Measurements from ENCODE around the gene CALML3.

CALML3 gene

GRCh38 chr10:5561704-5562645, 37.2 kb downstream of the CALML3 start:
- TF ChIP-seq CTCF (IDR thresholded peaks at IDR 0.05; ENCODE audit: low read depth, low read length, missing control alignments): no peak

GRCh38 chr10:5563321-5563961, 38.7 kb downstream of the CALML3 start:
- no peak for TF ChIP-seq CTCF (IDR thresholded peaks at IDR 0.05; ENCODE audit: low read depth, low read length, missing control alignments)
- no peak for DNase-seq (ENCODE audit: extremely low read depth, low read depth)
- no peak overlapping the region for H3K4me3 ChIP-seq (replicated peaks; ENCODE audit: low read depth, low read length)

More at GRCh38 chr10:5561704-5562645, 37.2 kb downstream of the CALML3 start:
- DNase-seq (ENCODE audit: extremely low read depth, low read depth): no peak
- H3K4me3 ChIP-seq (replicated peaks; ENCODE audit: low read depth, low read length): no peak overlapping the region

- H3K4me3 ChIP-seq (replicated peaks; ENCODE audit: low read depth, low read length): no peak overlapping the region
- no peak for TF ChIP-seq CTCF (IDR thresholded peaks at IDR 0.05; ENCODE audit: low read depth, low read length, missing control alignments)
- no peak for DNase-seq (ENCODE audit: extremely low read depth, low read depth)
These were observed 39.3 kb downstream of the CALML3 start for GRCh38 chr10:5563991-5564536.

- no peak for TF ChIP-seq CTCF (IDR thresholded peaks at IDR 0.05; ENCODE audit: low read depth, low read length, missing control alignments)
- H3K4me3 ChIP-seq (replicated peaks; ENCODE audit: low read depth, low read length): no peak overlapping the region
- no peak for DNase-seq (ENCODE audit: extremely low read depth, low read depth)
These were observed 39.9 kb downstream of the CALML3 start for GRCh38 chr10:5564537-5565204.

GRCh38 chr10:5565205-5565545, 40.4 kb downstream of the CALML3 start:
- DNase-seq (ENCODE audit: extremely low read depth, low read depth): no peak
- no peak overlapping the region for H3K4me3 ChIP-seq (replicated peaks; ENCODE audit: low read depth, low read length)
- TF ChIP-seq CTCF (IDR thresholded peaks at IDR 0.05; ENCODE audit: low read depth, low read length, missing control alignments): no peak

GRCh38 chr10:5565671-5566581, 41.2 kb downstream of the CALML3 start:
- H3K4me3 ChIP-seq (replicated peaks; ENCODE audit: low read depth, low read length): no peak overlapping the region
- TF ChIP-seq CTCF (IDR thresholded peaks at IDR 0.05; ENCODE audit: low read depth, low read length, missing control alignments): no peak
- no peak for DNase-seq (ENCODE audit: extremely low read depth, low read depth)
